ENCODE measurements around the gene MYO1B. TPM values are rescaled to one million over a fixed set of nuclear protein-coding genes. Genes with fewer than 3 reads are reported as not detected.

Gene MYO1B
- total RNA-seq, 1 experiment from 2014 or later = 93.0 TPM

DNA sequence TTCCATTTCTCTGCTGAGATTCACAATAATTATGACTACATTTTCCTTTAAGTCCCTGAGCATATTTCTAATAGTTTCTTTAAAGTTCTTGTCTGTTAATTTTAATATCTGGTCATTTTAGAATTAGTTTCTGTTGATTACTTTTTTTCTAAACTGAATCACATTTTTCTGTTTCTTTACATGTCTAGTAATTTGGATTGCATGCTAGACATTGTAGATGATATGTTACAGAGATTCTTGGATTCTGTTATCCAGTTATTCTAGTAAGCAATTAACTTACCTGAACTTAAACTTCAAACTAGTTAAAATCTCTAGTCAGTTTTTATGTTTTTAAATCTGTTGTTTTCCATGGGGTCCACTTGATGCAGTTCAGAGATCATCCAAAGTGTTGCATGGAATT lies 214.0 kb downstream of the MYO1B start:
- BruUV-seq (replicated peaks) = no TSS peak
- CTCF ChIA-PET = no interaction called here
- TF ChIP-seq EZH2phosphoT487 (IDR thresholded peaks at IDR 0.05; ENCODE audit: borderline replicate concordance, low read length) (no peak), EZH2 (IDR thresholded peaks at IDR 0.05; ENCODE audit: low read length, unreplicated experiment) (no peak)
- TF ChIP-seq, protein P1, sequence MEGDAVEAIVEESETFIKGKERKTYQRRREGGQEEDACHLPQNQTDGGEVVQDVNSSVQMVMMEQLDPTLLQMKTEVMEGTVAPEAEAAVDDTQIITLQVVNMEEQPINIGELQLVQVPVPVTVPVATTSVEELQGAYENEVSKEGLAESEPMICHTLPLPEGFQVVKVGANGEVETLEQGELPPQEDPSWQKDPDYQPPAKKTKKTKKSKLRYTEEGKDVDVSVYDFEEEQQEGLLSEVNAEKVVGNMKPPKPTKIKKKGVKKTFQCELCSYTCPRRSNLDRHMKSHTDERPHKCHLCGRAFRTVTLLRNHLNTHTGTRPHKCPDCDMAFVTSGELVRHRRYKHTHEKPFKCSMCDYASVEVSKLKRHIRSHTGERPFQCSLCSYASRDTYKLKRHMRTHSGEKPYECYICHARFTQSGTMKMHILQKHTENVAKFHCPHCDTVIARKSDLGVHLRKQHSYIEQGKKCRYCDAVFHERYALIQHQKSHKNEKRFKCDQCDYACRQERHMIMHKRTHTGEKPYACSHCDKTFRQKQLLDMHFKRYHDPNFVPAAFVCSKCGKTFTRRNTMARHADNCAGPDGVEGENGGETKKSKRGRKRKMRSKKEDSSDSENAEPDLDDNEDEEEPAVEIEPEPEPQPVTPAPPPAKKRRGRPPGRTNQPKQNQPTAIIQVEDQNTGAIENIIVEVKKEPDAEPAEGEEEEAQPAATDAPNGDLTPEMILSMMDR (conservative IDR thresholded peaks at IDR 0.05; ENCODE audit: low read depth, low read length) = no peak
- no peaks in the 10 kb centered on the region for H4K20me1 ChIP-seq (ENCODE audit: low read length)
- no peaks in the 10 kb centered on the region for H3F3A ChIP-seq (ENCODE audit: low read length, unreplicated experiment)
- DNase-seq (no peak), ATAC-seq (no peak)
- no peaks in the 10 kb centered on the region for H3K9me2 ChIP-seq (replicated peaks; ENCODE audit: low read length)
- H3K27ac ChIP-seq (ENCODE audit: low read length) = no peak overlapping the region
- H3K36me3 ChIP-seq (ENCODE audit: low read depth, low read length) = no peaks in the 10 kb centered on the region
- no peaks in the 10 kb centered on the region for H3K27me3 ChIP-seq (ENCODE audit: low read length)
- no peak overlapping the region for H3K4me3 ChIP-seq (ENCODE audit: low read length)
- intact Hi-C loops (cut with micrococcal nuclease) = no loop called here
- POLR2A ChIA-PET (ENCODE audit: unreplicated experiment) = no interaction called here
- no peak overlapping the region for H3K4me2 ChIP-seq (ENCODE audit: low read length)
- H3K9ac ChIP-seq (ENCODE audit: low read length) = no peak overlapping the region
- H3K9me3 ChIP-seq (ENCODE audit: low read length) = no peaks in the 10 kb centered on the region
- no peaks in the 10 kb centered on the region for H3K79me2 ChIP-seq (ENCODE audit: low read length)
- H3K4me1 ChIP-seq (ENCODE audit: insufficient read depth, low read length) = no peaks in the 10 kb centered on the region
- H2AFZ ChIP-seq (ENCODE audit: low read length) = no peak overlapping the region

DNA sequence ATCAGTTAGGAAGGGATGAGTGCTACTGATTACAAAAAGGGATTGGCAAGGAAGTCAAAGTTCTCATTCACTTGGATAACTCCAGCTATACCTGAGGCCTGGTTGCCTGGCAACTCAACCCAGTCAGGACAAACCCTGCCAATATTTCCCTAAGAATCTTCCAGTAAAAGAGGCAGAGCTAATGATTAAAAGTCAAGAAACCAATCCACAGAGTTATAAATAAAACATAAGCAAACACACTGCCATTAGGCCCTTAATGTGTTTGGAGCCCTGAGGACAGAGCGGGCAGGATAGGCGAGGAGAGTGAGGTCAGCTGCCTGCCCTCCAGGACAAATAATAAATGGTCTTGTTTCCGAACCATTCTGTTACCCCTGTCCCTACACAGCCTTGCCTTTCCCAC lies 217.2 kb downstream of the MYO1B start:
- CTCF ChIA-PET = no interaction called here
- ATAC-seq = no peak
- Histone ChIP-seq H3K4me1 (ENCODE audit: insufficient read depth, low read length) (peaks cover 8% of the 10 kb centered on the region; the same call in 1 of the 2 replicates), H2AFZ (ENCODE audit: low read length) (no peak overlapping the region), H3K4me3 (ENCODE audit: low read length) (no peak overlapping the region), H3F3A (ENCODE audit: low read length, unreplicated experiment) (no peaks in the 10 kb centered on the region), H3K36me3 (ENCODE audit: low read depth, low read length) (no peaks in the 10 kb centered on the region), H4K20me1 (ENCODE audit: low read length) (no peaks in the 10 kb centered on the region), H3K4me2 (ENCODE audit: low read length) (no peak overlapping the region), H3K9me3 (ENCODE audit: low read length) (no peaks in the 10 kb centered on the region), H3K27ac (ENCODE audit: low read length) (no peak overlapping the region), H3K79me2 (ENCODE audit: low read length) (no peaks in the 10 kb centered on the region), H3K9me2 (replicated peaks; ENCODE audit: low read length) (no peaks in the 10 kb centered on the region), H3K9ac (ENCODE audit: low read length) (no peak overlapping the region), H3K27me3 (ENCODE audit: low read length) (no peaks in the 10 kb centered on the region)
- TF ChIP-seq, protein P1 (conservative IDR thresholded peaks at IDR 0.05; ENCODE audit: low read depth, low read length) = no peak
- no peak for TF ChIP-seq EZH2 (IDR thresholded peaks at IDR 0.05; ENCODE audit: low read length, unreplicated experiment)
- no peak for TF ChIP-seq EZH2phosphoT487 (IDR thresholded peaks at IDR 0.05; ENCODE audit: borderline replicate concordance, low read length)
- intact Hi-C loops (cut with micrococcal nuclease) = no loop called here
- no peak for DNase-seq
- BruUV-seq (replicated peaks) = no TSS peak
- POLR2A ChIA-PET (ENCODE audit: unreplicated experiment) = no interaction called here

DNA sequence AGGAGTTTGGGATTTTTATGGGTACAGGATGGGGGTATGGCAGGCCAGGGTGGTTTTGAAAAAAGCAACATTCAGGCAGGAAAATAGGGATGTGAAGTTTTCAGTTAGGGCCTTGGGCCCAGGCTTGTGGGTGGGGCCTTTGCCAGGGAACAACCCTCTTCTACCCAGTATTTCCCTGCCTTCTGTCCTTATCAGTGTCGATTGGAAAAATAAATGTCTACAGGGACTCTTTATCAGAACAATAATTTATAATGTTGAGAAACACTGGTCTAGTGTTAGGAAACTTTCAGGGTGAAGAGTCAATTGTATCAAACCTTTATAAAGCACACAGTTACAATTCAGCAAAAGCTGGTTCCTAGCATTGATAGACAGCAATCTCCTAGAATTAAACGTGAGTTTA lies 218.6 kb downstream of the MYO1B start:
- Histone ChIP-seq H3K9me2 (replicated peaks; ENCODE audit: low read length) (no peaks in the 10 kb centered on the region), H3K36me3 (ENCODE audit: low read depth, low read length) (no peaks in the 10 kb centered on the region), H3K79me2 (ENCODE audit: low read length) (no peaks in the 10 kb centered on the region), H3K4me1 (ENCODE audit: insufficient read depth, low read length) (peaks cover 8% of the 10 kb centered on the region; the same call in 1 of the 2 replicates), H2AFZ (ENCODE audit: low read length) (no peak overlapping the region), H3K27ac (ENCODE audit: low read length) (no peak overlapping the region), H3K4me2 (ENCODE audit: low read length) (no peak overlapping the region), H3F3A (ENCODE audit: low read length, unreplicated experiment) (no peaks in the 10 kb centered on the region), H3K4me3 (ENCODE audit: low read length) (no peak overlapping the region), H3K27me3 (ENCODE audit: low read length) (no peaks in the 10 kb centered on the region), H3K9ac (ENCODE audit: low read length) (no peak overlapping the region), H4K20me1 (ENCODE audit: low read length) (no peaks in the 10 kb centered on the region), H3K9me3 (ENCODE audit: low read length) (no peaks in the 10 kb centered on the region)
- intact Hi-C loops (cut with micrococcal nuclease) = no loop called here
- ATAC-seq = no peak
- DNase-seq = no peak
- BruUV-seq (replicated peaks) = no TSS peak
- ChIA-PET CTCF (no interaction called here), POLR2A (ENCODE audit: unreplicated experiment) (no interaction called here)
- TF ChIP-seq EZH2 (IDR thresholded peaks at IDR 0.05; ENCODE audit: low read length, unreplicated experiment) = no peak
- TF ChIP-seq, protein P1 (conservative IDR thresholded peaks at IDR 0.05; ENCODE audit: low read depth, low read length) = no peak

All from PC-3 (cell line).